ENCODE data around the gene PPL. TPM values are rescaled to one million over a fixed set of nuclear protein-coding genes. Genes with fewer than 3 reads are reported as not detected.

Gene PPL
- total and polyA plus RNA-seq, 2 of the 13 experiments (the other 11 are each of a cell fraction or from before 2014, with no cell fraction given): 5.7 to 6.6 TPM

- TF ChIP-seq ATF4 (CRISPR knock-in tag; IDR thresholded peaks at IDR 0.05): no peak
- no peak for TF ChIP-seq TP53 (CRISPR knock-in tag; conservative IDR thresholded peaks at IDR 0.05)
- no peak for TF ChIP-seq CSRNP1 (CRISPR knock-in tag; IDR thresholded peaks at IDR 0.05)
- TF ChIP-seq AHDC1 (CRISPR knock-in tag; IDR thresholded peaks at IDR 0.05; ENCODE audit: borderline replicate concordance): peak; percentile 36; the same call in 1 of the 2 replicates
- no peak for TF ChIP-seq ZBTB34 (CRISPR knock-in tag; IDR thresholded peaks at IDR 0.05)
- TF ChIP-seq MYPOP (CRISPR knock-in tag; IDR thresholded peaks at IDR 0.05): no peak
- 0 out of 2 replicates have a peak, but pooled peaks have one; percentile 75 for TF ChIP-seq ZHX1 (CRISPR knock-in tag; IDR thresholded peaks at IDR 0.05; ENCODE audit: low read depth)
- TF ChIP-seq XBP1 (CRISPR knock-in tag; IDR thresholded peaks at IDR 0.05): no peak
- TF ChIP-seq ZNF704 (CRISPR knock-in tag; IDR thresholded peaks at IDR 0.05; ENCODE audit: borderline replicate concordance): no peak
These were observed 12.2 kb downstream of the PPL start (continued) for GRCh38 chr16:4924593-4925292.

All from HepG2 (cell line).